K562 (cell line): ENCODE results near the gene LPCAT2. TPM values are rescaled to one million over a fixed set of nuclear protein-coding genes. Genes with fewer than 3 reads are reported as not detected.

ENCODE experiments used
- ATAC-seq: fragments of 200-7000 bp; cut with Tn5 transposase; 3 replicates; pipeline ENCODE4 v1.9.1; 2020; ENCODE audit warnings: moderate library complexity
- BruUV-seq: library from RNA; stranded (reverse); fragments of 400-500 nt; replicated peaks from 2 replicates; lab custom pipeline; 2021; lab: Mats Ljungman, UMichigan
- CTCF ChIA-PET: fragments of 300-600 bp; formaldehyde crosslinking; extraction: SDS; loops from one replicate; lab custom pipeline; 2021; ENCODE audit warnings: low intra/inter-chr PET ratio; lab: Yijun Ruan, JAX
- POLR2A ChIA-PET: fragments of 300-600, 350-650 bp; sonication (Branson Sonifier 250); formaldehyde crosslinking; extraction: SDS; loops from one replicate; lab custom pipeline; 2021; ENCODE audit warnings: antibody characterized with exemption, inconsistent platforms; lab: Yijun Ruan, JAX
- DNase-seq, 4 experiments: peaks; one replicate each; pipeline versions ENCODE4 v3.0.0 to v3.0.0-alpha.2; 2011 to 2018; ENCODE audit warnings: low spot score in 3 of 4, mixed read lengths in 3 of 4; ENCODE audit errors: extremely low read depth in 1 of 4
- FAIRE-seq: peaks from 2 replicates; lab custom pipeline; 2011; peaks lifted over from hg19 to GRCh38; lab: Jason Lieb, UNC
- H2AFZ ChIP-seq: 2 replicates; pipeline ENCODE4 v1.6.0; 2011; ENCODE audit warnings: low read depth, low read length, control low read depth, inconsistent platforms
- H3K27ac ChIP-seq: fragments of 200-600 bp; 3 replicates; pipeline ENCODE4 v1.8.0; 2011; ENCODE audit warnings: low read depth, mild to moderate bottlenecking, control low read depth, inconsistent platforms, low read length, moderate library complexity, mixed read lengths; ENCODE audit errors: extremely low read depth
- H3K27me3 ChIP-seq, 2 experiments: fragments of 300-600 bp in 1 of 2; 2 replicates in 1 of 2; 3 replicates in 1 of 2; pipeline versions ENCODE4 v1.6.0 to v1.8.0; 2011; ENCODE audit warnings: inconsistent platforms in 2 of 2, low read length in 2 of 2, mild to moderate bottlenecking in 1 of 2, mixed read lengths in 1 of 2, moderate library complexity in 1 of 2; ENCODE audit not compliant: control insufficient read depth in 2 of 2, insufficient read depth in 2 of 2
- H3K36me3 ChIP-seq: fragments of 300-600 bp; 3 replicates; pipeline ENCODE4 v1.8.0; 2011; ENCODE audit warnings: mild to moderate bottlenecking, low read length, inconsistent platforms; ENCODE audit not compliant: control insufficient read depth, insufficient read depth
- H3K4me1 ChIP-seq, 2 experiments: fragments of 200-600 bp in 1 of 2; replicated peaks in 1 of 2; 2 replicates in 1 of 2; 3 replicates in 1 of 2; pipeline versions ENCODE4 v1.5.1 to v1.8.0; 2011; ENCODE audit warnings: inconsistent platforms in 2 of 2, low read length in 2 of 2, mild to moderate bottlenecking in 1 of 2, mixed read lengths in 1 of 2, moderate library complexity in 1 of 2; ENCODE audit not compliant: control insufficient read depth in 2 of 2, insufficient read depth in 2 of 2
- H3K4me2 ChIP-seq: 2 replicates; pipeline ENCODE4 v1.6.1; 2011; ENCODE audit warnings: low read length, control low read depth, inconsistent platforms, mixed read lengths; ENCODE audit not compliant: insufficient read depth
- H3K4me3 ChIP-seq: fragments of 200-600 bp; sonication (generic), shearing (Covaris generic); 2 replicates; pipeline ENCODE4 v1.5.1; 2016; ENCODE audit warnings: control low read depth, inconsistent platforms
- H3K79me2 ChIP-seq: fragments of 200-600 bp; 3 replicates; pipeline ENCODE4 v1.8.0; 2011; ENCODE audit warnings: low read length, inconsistent platforms; ENCODE audit not compliant: control insufficient read depth, insufficient read depth
- H3K9ac ChIP-seq, 2 experiments: 2 replicates each; pipeline versions ENCODE4 v1.6.0 to v1.6.1; 2011; ENCODE audit warnings: low read depth in 2 of 2, low read length in 2 of 2, control low read depth in 1 of 2, inconsistent platforms in 1 of 2, mild to moderate bottlenecking in 1 of 2, mixed read lengths in 1 of 2; ENCODE audit not compliant: insufficient read depth in 1 of 2
- H3K9me1 ChIP-seq: one replicate; pipeline ENCODE4 v1.6.0; 2011; ENCODE audit warnings: inconsistent platforms, mild to moderate bottlenecking, low read length, moderate library complexity; ENCODE audit not compliant: control insufficient read depth, insufficient read depth
- H3K9me3 ChIP-seq: replicated peaks from 2 replicates; pipeline ENCODE4 v1.5.1; 2011; ENCODE audit warnings: low read depth, low read length, inconsistent platforms; ENCODE audit not compliant: control insufficient read depth, insufficient read depth
- H4K20me1 ChIP-seq: replicated peaks from 2 replicates; pipeline ENCODE4 v1.6.1; 2011; ENCODE audit warnings: low read length, inconsistent platforms, mixed read lengths; ENCODE audit not compliant: control insufficient read depth, insufficient read depth
- BCL6 ChIP-seq: fragments of 250-450 bp; sonication (Bioruptor Pico); IDR thresholded peaks from 2 replicates; pipeline ENCODE4 v1.4.0; 2020
- GATAD2A ChIP-seq: fragments of 450-650 bp; IDR thresholded peaks from 2 replicates; pipeline ENCODE4 v1.6.1; 2017
- GTF2A2 ChIP-seq: IDR thresholded peaks from 2 replicates; pipeline ENCODE4 v1.6.1; 2016; ENCODE audit warnings: mild to moderate bottlenecking, missing genetic modification characterization, missing compliant biosample characterization
- PRPF4 ChIP-seq: fragments of 200-400 bp; formaldehyde crosslinking; IDR thresholded peaks from one replicate; pipeline ENCODE4 v1.6.1; 2017; ENCODE audit warnings: low read length, low read depth, mild to moderate bottlenecking; ENCODE audit not compliant: insufficient read depth, poor library complexity, severe bottlenecking
- STAG1 ChIP-seq: sonication (generic); formaldehyde crosslinking; IDR thresholded peaks from 2 replicates; pipeline ENCODE4 v1.5.0; 2020; ENCODE audit warnings: missing genetic modification reagents, borderline replicate concordance
- TAF7 ChIP-seq: fragments of 450-650 bp; IDR thresholded peaks from 2 replicates; pipeline ENCODE4 v1.6.1; 2016; ENCODE audit warnings: missing genetic modification characterization, missing compliant biosample characterization
- ZFPM2 ChIP-seq: fragments of 250-450 bp; sonication (Bioruptor Pico); IDR thresholded peaks from 2 replicates; pipeline ENCODE4 v1.5.1; 2022; ENCODE audit warnings: mild to moderate bottlenecking
- ZNF347 ChIP-seq: fragments of 450-650 bp; formaldehyde crosslinking; IDR thresholded peaks from 2 replicates; pipeline ENCODE4 v1.4.0; 2020; ENCODE audit warnings: low read depth, mild to moderate bottlenecking, moderate library complexity
- ZNF561 ChIP-seq: fragments of 450-650 bp; formaldehyde crosslinking; conservative IDR thresholded peaks from 2 replicates; pipeline ENCODE4 v1.4.0; 2020; ENCODE audit warnings: mild to moderate bottlenecking, moderate library complexity
- WGBS: fragments of 100-300 bp; shearing (Covaris generic); methylation state at CpG from one replicate; pipeline ENCODE4 v1.1.6; 2016; ENCODE audit warnings: low coverage, mixed read lengths; ENCODE audit not compliant: insufficient coverage; ENCODE audit errors: missing lambda C conversion rate; 5-methylcytosine and 5-hydroxymethylcytosine counted together
- in situ Hi-C: fragments of 300-500 bp; cut with MboI; formaldehyde crosslinking; loops from 4 replicates; pipeline ENCODE4 v1.15.0; 2018; ENCODE audit warnings: inconsistent platforms, mixed read lengths
- intact Hi-C: fragments of 100-400 bp; cut with micrococcal nuclease; formaldehyde crosslinking; loops from 2 replicates; pipeline ENCODE4 v1.14.2; 2022
- polyA plus RNA-seq, 8 experiments: library from polyadenylated mRNA; depleted of rRNA in 4 of 8; stranded (reverse) in 5 of 8; unstranded in 3 of 8; fragments of >200 nt; fragmentation: Nextera tagmentation in 2 of 8; fragmentation: Illumina TruSeq in 1 of 8; extraction: Ambion mirVana in 2 of 8; extraction: Trizol in 1 of 8; gene quantifications; 2 replicates each; pipeline versions ENCODE4 v1.2.1 to v1.2.3, GENCODE V29; 2011 to 2014; ENCODE audit warnings: inconsistent platforms in 1 of 8, missing spikeins in 1 of 8
- total RNA-seq, 7 experiments: library from RNA; depleted of rRNA in 6 of 7; stranded (reverse); fragments of >200 nt in 6 of 7; fragmentation: Illumina TruSeq in 2 of 7; extraction: Trizol in 2 of 7; gene quantifications; 2 replicates each; pipeline versions ENCODE4 v1.2.1 to v1.2.3, GENCODE V29; 2011 to 2021; ENCODE audit warnings: low replicate concordance in 1 of 7
- TF ChIP-seq, protein P1 (sequence below): IDR thresholded peaks from 2 replicates; pipeline ENCODE4 v1.6.1; 2011; ENCODE audit not compliant: insufficient read length; ENCODE audit errors: extremely low read depth

LPCAT2 gene
- total and polyA plus RNA-seq, 9 of the 15 experiments (the other 6 are each of a cell fraction or from before 2014, with no cell fraction given) = 2.9 to 15.0 (median 7.3) TPM

DNA sequence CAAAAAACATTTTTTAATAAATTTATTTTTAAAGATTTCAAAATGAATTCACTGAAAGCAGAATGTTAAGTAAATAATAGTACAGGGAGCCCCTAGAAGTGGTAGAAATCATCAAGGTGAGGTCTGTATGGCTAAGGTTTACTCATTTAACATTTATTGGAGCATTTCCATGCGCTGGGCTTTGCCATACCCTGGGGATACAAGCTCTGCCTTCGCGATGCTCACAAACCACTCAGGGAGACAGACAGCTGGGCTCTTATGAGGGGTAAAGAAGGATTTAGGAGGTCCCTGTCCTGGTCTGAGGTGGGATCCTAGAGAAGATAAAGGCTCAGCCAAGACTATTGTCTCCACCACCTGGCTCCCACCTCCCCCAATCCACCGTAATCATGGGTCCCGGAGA lies 11.3 kb upstream of the LPCAT2 start:
- H3K27me3 ChIP-seq = peaks cover 0 to 11% of the 10 kb centered on the region in 2 experiments; a peak in 4 of 5 replicates
- H3K9me3 ChIP-seq = no peaks in the 10 kb centered on the region
- no peak overlapping the region for H3K4me3 ChIP-seq
- no peak overlapping the region for H3K27ac ChIP-seq
- ChIA-PET CTCF (interaction anchor here (1.0 kb wide), 1 partner anchor 46 kb away, joined by 3 read pairs; no protein-coding TSS in a partner anchor), POLR2A (interaction anchor here (0.9 kb wide), 1 partner anchor 10 kb away, joined by 3 read pairs; no protein-coding TSS in a partner anchor)
- no peaks in the 10 kb centered on the region for H3K9me1 ChIP-seq
- in situ Hi-C loops = loop anchor here (10.0 kb wide), 1 partner anchor 347 kb away; no protein-coding TSS in a partner anchor
- no peaks in the 10 kb centered on the region for H3K79me2 ChIP-seq
- ATAC-seq (no peak), DNase-seq (peak in 1 of 4 experiments; percentile 3), FAIRE-seq (no peak)
- H3K4me2 ChIP-seq = no peak overlapping the region
- no peak overlapping the region for H3K9ac ChIP-seq
- H4K20me1 ChIP-seq = 0 out of 2 replicates have a peak, but pooled peaks cover 4% of the 10 kb centered on the region
- intact Hi-C loops = loop anchor here (10.0 kb wide), 1 partner anchor 147 kb away; no protein-coding TSS in a partner anchor
- TF ChIP-seq ZFPM2 (CRISPR knock-in tag) = no peak
- no peak for TF ChIP-seq PRPF4
- TF ChIP-seq STAG1 = no peak
- TF ChIP-seq GTF2A2 (tag) = no peak
- TF ChIP-seq, protein P1, sequence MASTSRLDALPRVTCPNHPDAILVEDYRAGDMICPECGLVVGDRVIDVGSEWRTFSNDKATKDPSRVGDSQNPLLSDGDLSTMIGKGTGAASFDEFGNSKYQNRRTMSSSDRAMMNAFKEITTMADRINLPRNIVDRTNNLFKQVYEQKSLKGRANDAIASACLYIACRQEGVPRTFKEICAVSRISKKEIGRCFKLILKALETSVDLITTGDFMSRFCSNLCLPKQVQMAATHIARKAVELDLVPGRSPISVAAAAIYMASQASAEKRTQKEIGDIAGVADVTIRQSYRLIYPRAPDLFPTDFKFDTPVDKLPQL = no peak
- no peak for TF ChIP-seq BCL6 (CRISPR knock-in tag)
- TF ChIP-seq TAF7 (tag) = no peak
- no peak for TF ChIP-seq GATAD2A
- TF ChIP-seq ZNF561 (CRISPR knock-in tag) = no peak
- TF ChIP-seq ZNF347 (CRISPR knock-in tag) = no peak
- no peak overlapping the region for H2AFZ ChIP-seq
- no TSS peak for BruUV-seq
- no peaks in the 10 kb centered on the region for H3K36me3 ChIP-seq
- H3K4me1 ChIP-seq = peaks cover 0 to 17% of the 10 kb centered on the region in 2 experiments; a peak in 2 of 5 replicates
- 17% methylated on average over 5 of the region's 5 CpGs for WGBS
